IPS-20b (cell line): ENCODE measurements around the gene ZNF628.

ENCODE experiments used
- H3K27ac ChIP-seq: one replicate; pipeline ENCODE4 v1.5.1; 2013; ENCODE audit warnings: low read length
- H3K27me3 ChIP-seq: 2 replicates; pipeline ENCODE4 v1.6.1; 2013; ENCODE audit warnings: mild to moderate bottlenecking, low read length, inconsistent platforms; ENCODE audit not compliant: insufficient read depth
- H3K36me3 ChIP-seq: 2 replicates; pipeline ENCODE4 v1.6.1; 2013; ENCODE audit warnings: low read depth, mild to moderate bottlenecking, inconsistent platforms, low read length, moderate library complexity; ENCODE audit not compliant: insufficient read depth
- H3K4me1 ChIP-seq: 2 replicates; pipeline ENCODE4 v1.6.1; 2013; ENCODE audit warnings: mild to moderate bottlenecking, control low read depth, inconsistent platforms, low read length, moderate library complexity; ENCODE audit not compliant: insufficient read depth
- H3K4me3 ChIP-seq: 2 replicates; pipeline ENCODE4 v1.5.1; 2013; ENCODE audit warnings: mild to moderate bottlenecking, low read length, inconsistent platforms
- H3K9ac ChIP-seq: 2 replicates; pipeline ENCODE4 v1.6.1; 2013; ENCODE audit warnings: low read depth, mild to moderate bottlenecking, inconsistent platforms, low read length, moderate library complexity
- H3K9me3 ChIP-seq: 2 replicates; pipeline ENCODE4 v1.6.1; 2013; ENCODE audit warnings: mild to moderate bottlenecking, low read depth, low read length, inconsistent platforms; ENCODE audit not compliant: insufficient read depth

ZNF628 gene

GRCh38 chr19:55519451-55520311, 43.3 kb downstream of the ZNF628 start:
- no peaks in the 10 kb centered on the region for H3K4me1 ChIP-seq
- H3K4me3 ChIP-seq: no peak overlapping the region
- no peak overlapping the region for H3K9ac ChIP-seq
- no peak overlapping the region for H3K27ac ChIP-seq
- H3K9me3 ChIP-seq: no peaks in the 10 kb centered on the region
- H3K36me3 ChIP-seq: no peaks in the 10 kb centered on the region
- H3K27me3 ChIP-seq: no peaks in the 10 kb centered on the region; the same call in 1 of the 2 replicates

GRCh38 chr19:55520691-55521292, 44.4 kb downstream of the ZNF628 start:
- H3K36me3 ChIP-seq: no peaks in the 10 kb centered on the region
- no peak overlapping the region for H3K4me3 ChIP-seq
- H3K4me1 ChIP-seq: no peaks in the 10 kb centered on the region
- H3K9me3 ChIP-seq: no peaks in the 10 kb centered on the region
- no peak overlapping the region for H3K9ac ChIP-seq
- H3K27ac ChIP-seq: no peak overlapping the region
- no peaks in the 10 kb centered on the region; the same call in 1 of the 2 replicates for H3K27me3 ChIP-seq

- Histone ChIP-seq H3K9ac (no peak overlapping the region), H3K27me3 (no peaks in the 10 kb centered on the region), H3K4me3 (no peak overlapping the region), H3K4me1 (no peaks in the 10 kb centered on the region), H3K9me3 (no peaks in the 10 kb centered on the region), H3K36me3 (no peaks in the 10 kb centered on the region), H3K27ac (no peak overlapping the region)
Measured at GRCh38 chr19:55525289-55526101, 49.1 kb downstream of the ZNF628 start.

- no peaks in the 10 kb centered on the region for H3K27me3 ChIP-seq
- no peak overlapping the region for H3K4me3 ChIP-seq
- H3K27ac ChIP-seq: no peak overlapping the region
Measured at GRCh38 chr19:55526216-55527196, 50.1 kb downstream of the ZNF628 start.

GRCh38 chr19:55527197-55528029, 51.0 kb downstream of the ZNF628 start:
- H3K4me1 ChIP-seq: no peaks in the 10 kb centered on the region

More at GRCh38 chr19:55526216-55527196, 50.1 kb downstream of the ZNF628 start:
- Histone ChIP-seq H3K9ac (no peak overlapping the region), H3K36me3 (no peaks in the 10 kb centered on the region), H3K9me3 (no peaks in the 10 kb centered on the region), H3K4me1 (no peaks in the 10 kb centered on the region)

GRCh38 chr19:55528030-55528803, 51.8 kb downstream of the ZNF628 start:
- H3K4me3 ChIP-seq: no peak overlapping the region
- no peak overlapping the region for H3K9ac ChIP-seq
- H3K9me3 ChIP-seq: no peaks in the 10 kb centered on the region
- H3K27me3 ChIP-seq: no peaks in the 10 kb centered on the region
- no peaks in the 10 kb centered on the region for H3K4me1 ChIP-seq
- no peak overlapping the region for H3K27ac ChIP-seq
- H3K36me3 ChIP-seq: no peaks in the 10 kb centered on the region

More at GRCh38 chr19:55527197-55528029, 51.0 kb downstream of the ZNF628 start:
- Histone ChIP-seq H3K4me3 (no peak overlapping the region), H3K27ac (no peak overlapping the region), H3K9ac (no peak overlapping the region), H3K9me3 (no peaks in the 10 kb centered on the region), H3K36me3 (no peaks in the 10 kb centered on the region), H3K27me3 (no peaks in the 10 kb centered on the region)

- Histone ChIP-seq H3K9me3 (no peaks in the 10 kb centered on the region), H3K27me3 (no peaks in the 10 kb centered on the region), H3K36me3 (no peaks in the 10 kb centered on the region), H3K4me1 (no peaks in the 10 kb centered on the region), H3K4me3 (no peak overlapping the region), H3K9ac (no peak overlapping the region), H3K27ac (no peak overlapping the region)
Measured at GRCh38 chr19:55529636-55530234, 53.3 kb downstream of the ZNF628 start.

- H3K36me3 ChIP-seq: no peaks in the 10 kb centered on the region
- no peaks in the 10 kb centered on the region for H3K4me1 ChIP-seq
- H3K4me3 ChIP-seq: no peak overlapping the region
- H3K27me3 ChIP-seq: no peaks in the 10 kb centered on the region
- no peak overlapping the region for H3K9ac ChIP-seq
- no peaks in the 10 kb centered on the region for H3K9me3 ChIP-seq
- no peak overlapping the region for H3K27ac ChIP-seq
Measured at GRCh38 chr19:55530996-55531395, 54.6 kb downstream of the ZNF628 start.
